HL-60/S4 (cell line): ENCODE measurements around the gene KRT8.
"Not testable (repeated sequence)": the region's sequence is repeated elsewhere in the genome, so short reads cannot be mapped to it uniquely, and the experiment has no call there.

Source experiments
- in situ Hi-C: fragments of 300-500 bp; cut with MboI; formaldehyde crosslinking; loops from 2 replicates; pipeline ENCODE4 v1.14.3; 2022; ENCODE audit warnings: low sequenced_read_pairs

KRT8 gene

DNA sequence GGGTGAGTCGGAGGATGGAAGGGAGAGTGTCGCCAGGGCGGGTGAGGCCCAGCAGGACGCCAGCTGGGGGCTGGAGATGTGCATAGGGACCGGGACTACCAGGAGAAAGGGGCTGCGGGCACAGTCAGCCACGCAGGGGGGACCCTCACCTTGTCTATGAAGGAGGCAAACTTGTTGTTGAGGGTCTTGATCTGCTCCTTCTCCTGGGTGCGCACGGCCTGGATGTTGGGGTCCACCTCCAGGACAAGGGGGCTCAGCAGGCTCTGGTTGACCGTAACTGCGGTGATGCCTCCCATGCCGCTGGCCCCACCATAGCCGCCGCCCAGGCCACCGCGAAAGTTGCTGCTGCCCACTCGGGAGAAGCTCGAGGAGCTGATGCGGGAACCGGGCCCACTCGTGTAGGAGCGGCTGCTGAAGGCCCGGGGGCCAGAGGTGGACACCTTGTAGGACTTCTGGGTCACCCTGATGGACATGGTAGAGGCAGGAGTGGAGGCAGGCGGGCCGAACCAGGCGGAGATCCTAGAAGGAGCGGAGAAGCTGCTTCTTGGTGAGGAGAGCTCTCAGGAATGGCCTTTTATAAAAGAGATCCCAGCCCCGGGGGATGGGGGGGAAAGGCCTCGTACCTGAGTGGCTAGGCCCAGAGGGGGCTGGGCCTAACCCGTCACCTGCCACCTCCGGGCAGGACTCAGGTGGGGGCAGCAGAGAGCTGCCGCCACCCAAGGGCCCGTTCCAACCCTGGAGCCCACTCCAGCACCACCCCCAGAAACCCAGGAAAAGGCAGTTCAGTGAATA is at the start of gene KRT8:
KRT8 (minus strand) TSS at position 568 of the 792 bp plus-strand sequence; CDS start at position 473, 95 bp downstream.
- in situ Hi-C loops = not testable (repeated sequence)

DNA sequence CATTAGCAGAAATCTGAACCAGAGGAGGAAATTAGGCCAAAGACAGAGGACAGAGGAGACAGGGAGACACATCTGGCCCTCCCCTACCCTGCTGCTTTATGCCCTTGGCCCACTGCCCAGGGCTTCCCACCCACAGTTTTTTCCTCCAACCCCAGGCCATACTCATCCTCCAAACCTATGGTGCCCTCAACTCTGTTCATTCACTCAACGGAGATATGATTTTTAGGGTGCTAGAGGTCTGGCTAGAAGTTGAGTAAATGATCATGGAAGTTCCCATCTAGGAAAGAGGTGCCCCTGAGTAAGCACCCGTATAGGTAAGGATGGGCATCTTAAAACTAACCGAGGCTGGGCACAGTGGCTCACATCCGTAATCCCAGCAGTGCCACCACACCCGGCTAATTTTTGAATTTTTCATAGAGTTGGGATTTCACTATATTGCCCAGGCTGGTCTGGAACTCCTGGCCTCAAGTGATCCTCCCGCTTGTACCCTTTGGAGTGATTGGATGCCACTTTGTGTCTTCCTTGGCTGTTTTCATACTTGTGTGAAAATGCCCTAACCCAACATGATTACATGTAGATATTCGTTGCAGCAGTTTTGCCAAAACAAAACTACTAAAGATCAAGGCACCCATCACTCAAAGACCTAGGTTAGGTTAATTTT is 48.4 kb upstream of the KRT8 start:
- in situ Hi-C loops = no loop called here

DNA sequence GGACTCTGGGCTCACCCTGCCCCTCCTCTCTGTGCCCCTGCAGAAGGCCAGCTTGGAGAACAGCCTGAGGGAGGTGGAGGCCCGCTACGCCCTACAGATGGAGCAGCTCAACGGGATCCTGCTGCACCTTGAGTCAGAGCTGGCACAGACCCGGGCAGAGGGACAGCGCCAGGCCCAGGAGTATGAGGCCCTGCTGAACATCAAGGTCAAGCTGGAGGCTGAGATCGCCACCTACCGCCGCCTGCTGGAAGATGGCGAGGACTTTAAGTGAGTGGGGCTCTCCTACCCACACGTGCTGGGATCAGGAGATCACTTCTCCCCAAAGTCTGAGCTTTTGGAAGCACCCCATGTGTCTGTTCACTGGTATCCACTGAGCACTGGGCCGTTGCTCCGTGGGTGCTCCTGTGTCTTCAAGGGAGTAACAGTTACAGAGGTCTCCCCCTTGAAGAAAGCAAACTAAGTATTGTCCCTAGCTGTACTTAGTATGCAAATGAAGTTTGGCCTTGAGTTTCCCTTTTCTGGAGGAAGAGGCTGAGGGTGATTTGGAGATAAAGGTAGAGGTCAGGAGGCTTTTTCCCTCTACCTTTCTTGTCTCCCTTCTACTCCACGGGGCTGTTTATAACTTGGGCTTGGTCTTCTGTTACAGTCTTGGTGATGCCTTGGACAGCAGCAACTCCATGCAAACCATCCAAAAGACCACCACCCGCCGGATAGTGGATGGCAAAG is 47.4 kb upstream of the KRT8 start:
- in situ Hi-C loops = no loop called here

DNA sequence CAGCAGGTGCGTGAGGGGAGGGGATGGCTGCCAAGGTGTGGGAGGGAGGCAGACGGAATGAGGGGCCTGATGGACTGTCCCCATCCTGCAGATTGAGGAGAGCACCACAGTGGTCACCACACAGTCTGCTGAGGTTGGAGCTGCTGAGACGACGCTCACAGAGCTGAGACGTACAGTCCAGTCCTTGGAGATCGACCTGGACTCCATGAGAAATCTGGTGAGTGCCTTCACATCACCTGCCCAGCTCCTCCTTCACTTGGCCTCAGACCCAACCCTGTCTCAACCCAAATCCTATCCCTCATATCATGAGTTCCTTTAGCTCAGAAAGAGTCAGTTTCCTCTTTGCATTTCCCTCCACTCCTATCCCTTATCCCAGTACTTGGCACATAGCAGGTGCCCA is 46.8 kb upstream of the KRT8 start:
- in situ Hi-C loops = no loop called here

DNA sequence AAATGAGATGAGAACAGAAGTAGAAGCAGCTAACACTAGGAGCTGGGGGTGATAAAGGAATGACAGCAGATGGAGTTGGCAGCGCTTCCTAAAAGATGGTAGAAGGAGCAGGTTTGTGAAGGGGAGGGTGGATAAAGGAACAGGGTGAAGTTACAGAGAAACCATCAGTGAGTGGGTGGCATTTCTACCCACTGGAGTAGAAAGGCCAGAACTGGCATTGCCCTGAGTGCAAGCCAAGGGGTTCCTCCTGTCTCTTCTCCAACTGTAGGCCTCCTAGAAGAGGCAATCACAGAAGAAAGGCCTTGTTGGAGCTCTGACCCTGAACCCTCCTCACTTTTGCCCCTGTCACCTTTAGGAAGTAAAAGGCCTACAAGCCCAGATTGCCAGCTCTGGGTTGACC is 46.2 kb upstream of the KRT8 start:
- in situ Hi-C loops = no loop called here

DNA sequence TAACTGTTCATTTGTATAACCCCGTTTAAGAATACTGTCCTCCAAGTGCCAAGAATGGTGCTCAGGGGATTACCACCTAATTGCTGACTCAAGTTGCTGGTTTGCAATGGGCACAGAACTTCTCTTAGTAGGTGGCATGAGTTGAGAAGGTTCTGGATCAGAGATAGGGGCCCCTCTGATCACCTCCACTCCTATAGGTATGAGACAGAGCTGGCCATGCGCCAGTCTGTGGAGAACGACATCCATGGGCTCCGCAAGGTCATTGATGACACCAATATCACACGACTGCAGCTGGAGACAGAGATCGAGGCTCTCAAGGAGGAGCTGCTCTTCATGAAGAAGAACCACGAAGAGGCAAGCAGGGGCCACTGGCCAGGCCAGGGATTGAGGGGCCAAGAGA is 45.7 kb upstream of the KRT8 start:
- in situ Hi-C loops = no loop called here

DNA sequence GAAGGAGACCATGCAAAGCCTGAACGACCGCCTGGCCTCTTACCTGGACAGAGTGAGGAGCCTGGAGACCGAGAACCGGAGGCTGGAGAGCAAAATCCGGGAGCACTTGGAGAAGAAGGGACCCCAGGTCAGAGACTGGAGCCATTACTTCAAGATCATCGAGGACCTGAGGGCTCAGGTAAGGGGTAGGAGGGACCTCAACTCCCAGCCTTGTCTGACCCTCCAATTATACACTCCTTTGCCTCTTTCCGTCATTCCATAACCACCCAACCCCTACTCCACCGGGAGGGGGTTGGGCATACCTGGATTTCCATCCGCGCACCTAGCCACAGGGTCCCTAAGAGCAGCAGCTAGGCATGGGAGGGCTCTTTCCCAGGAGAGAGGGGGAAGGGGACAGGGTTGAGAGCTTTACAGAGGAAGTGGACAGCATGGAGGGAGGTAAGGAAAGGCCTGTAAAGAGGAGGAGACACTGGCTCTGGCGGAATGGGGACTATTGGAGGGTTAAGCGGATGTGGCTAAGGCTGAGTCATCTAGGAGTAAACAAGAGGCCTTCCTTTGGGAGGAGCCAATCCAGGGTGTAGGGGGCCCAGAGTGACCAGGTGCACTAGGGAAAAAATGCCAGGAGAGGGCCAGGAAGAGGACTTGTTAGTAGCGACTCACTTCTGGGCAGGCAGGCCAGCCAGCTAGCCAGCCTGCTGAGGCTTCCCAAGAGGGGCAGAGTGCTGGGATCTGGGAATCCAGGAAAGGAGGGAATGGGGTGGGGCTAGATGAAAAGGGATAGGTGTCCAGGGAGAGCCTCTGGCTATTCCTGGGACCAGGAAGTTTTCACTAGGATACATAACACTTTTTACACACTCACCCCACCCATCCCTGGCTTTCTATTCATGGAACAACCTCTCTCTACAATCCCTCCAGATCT is 44.8 kb upstream of the KRT8 start:
- in situ Hi-C loops = no loop called here

DNA sequence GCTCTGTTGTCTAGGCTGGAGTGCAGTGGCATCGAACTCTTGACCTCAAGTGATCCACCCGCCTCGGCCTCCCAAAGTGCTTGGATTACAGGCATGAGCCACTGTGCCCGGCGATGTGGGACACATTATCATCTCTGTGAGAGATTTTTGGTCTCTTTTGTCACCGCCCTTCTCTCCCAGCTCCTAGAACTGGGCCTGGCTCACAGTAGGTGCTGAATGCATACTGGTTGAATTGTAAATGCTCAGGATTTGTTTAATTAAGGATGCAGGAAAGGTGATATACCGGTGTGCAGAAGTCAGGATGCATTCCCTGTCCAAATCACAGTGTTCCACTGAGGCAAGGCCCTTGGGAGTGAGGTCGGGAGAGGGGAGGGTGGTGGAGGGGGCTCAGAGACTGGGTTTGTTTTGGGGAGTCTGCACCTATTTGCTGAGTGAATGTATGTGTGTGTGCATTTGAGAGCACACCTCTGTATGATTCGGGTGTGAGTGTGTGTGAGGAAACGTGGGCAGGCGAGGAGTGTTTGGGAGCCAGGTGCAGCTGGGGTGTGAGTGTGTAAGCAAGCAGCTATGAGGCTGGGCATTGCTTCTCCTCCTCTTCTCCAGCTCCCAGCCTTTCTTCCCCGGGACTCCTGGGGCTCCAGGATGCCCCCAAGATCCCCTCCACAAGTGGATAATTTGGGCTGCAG is 43.0 kb upstream of the KRT8 start:
- in situ Hi-C loops = no loop called here

DNA sequence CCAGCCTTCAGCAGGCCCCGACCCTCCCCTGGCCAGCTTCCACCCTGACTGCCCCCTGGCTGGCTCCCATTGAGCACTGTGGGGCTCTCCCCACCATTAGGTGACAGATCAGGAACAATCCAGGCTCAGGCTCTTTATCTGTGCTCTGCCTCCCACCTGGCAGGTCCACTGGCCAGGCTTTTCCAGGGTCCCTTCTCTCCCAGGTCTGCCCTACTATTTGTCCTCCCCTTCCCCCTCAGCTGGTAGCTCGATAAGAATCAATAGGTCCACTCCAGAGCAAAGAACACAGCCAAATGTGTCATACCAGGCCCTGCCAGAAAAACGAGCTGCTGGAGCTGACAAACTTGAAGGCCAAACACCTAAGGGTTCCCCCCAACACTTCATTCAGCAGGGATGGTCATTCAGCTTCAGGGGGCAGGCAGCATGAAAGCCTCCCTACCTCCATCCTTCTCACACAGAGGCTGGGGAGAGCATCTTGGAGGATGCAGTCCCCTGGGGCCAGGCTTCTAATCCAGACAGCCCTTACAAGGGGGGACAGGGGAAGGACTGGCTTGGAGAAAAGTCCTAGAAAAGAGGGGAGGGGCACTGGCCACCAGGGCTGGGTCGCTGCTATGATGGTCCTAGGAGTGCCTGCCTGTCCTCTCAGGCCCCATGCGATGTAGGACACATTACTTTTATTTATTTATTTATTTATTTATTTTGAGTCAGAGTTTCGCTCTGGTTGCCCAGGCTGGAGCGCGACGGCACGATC is 42.1 kb upstream of the KRT8 start:
- in situ Hi-C loops = no loop called here

DNA sequence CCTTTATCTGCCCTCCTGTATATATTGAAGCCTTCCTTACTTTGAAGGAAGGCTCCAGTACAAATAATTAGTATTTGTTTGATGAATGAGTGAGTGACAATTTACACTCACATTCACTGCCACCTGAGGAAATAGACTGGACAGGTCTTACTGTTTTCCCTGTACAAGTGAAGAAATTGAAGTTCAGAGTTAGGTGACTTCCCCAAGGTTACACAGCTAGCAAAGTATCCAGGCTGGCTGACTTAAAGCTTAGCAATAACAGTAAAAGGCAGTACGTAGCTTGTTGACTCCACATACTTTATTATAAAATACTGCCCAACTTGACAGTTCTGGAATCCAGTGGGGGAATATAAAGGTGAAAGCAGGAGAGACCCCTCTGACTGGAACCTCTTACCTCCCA is 41.5 kb upstream of the KRT8 start:
- in situ Hi-C loops = no loop called here

DNA sequence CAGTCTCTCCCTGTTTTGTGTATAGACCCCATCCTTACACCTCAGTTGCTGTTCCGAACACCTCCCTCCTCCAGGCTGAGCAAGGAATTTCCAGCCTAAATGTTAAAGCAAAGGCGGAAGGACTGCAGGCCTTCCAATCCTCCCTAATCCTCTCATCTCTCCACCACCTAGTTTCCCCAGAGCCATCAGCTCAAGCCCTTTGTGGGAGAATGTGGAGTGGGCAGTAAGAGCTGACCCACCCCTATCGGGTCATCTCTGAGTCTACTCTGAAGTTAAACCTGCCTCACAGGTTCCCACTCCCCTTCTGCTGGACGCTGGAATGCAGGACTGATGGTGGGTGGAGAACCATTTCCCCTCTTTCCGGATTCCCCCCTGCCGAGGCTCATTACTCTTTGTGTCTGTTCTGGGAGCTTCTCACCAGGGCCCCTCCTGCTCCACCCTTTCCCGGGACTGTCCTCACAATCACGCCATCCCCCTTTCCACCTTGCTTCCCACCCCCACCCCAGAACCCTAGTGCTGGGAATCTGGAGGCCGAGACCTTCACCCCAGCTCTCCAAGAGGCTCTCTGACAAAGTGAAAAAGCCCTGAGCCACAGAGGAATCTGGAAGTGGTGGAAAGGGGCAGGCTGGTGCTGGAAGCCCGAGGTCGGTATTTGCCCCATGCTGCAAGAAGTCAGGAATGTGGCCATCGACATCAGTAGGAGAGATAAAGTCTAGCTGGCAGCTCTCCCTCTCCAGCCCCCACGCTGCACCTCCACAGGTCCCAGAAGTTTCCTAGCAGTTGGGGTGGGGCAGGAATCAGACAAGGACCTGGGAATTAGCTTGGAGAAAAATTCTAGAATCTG is 40.7 kb upstream of the KRT8 start:
- in situ Hi-C loops = no loop called here

DNA sequence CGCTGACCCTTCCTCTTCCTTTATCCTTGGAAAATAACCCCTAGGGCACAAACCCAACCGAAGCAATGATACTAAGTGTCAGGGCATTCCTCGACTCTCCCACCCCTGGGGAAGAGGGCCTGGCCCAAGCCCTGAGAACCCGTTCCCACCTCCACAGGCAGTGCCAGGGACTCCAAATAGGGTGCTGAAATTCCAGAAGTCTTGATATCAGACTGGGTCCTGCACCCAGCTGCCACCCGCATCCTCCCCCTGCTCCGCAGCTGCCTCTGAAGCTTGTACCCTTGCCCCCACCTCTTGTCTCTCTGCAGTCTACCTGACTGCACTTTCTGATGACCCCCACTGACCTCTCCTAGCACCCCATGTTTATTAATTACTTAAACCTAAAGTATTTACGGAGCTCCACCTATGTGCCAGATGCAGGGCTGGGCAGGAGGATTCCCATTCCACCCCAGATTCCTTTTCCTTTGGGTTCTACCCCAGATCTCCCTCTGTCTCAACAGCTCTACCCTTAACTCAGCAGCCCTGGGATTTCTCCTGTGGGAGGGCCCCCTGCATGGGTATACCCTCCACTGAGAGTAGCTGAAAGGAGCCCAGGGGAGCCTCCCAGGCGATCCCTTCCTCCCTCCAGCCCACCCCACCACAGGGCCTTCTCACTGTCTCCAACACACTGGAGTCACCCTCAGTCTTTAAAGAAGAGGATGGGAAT is 40.0 kb upstream of the KRT8 start:
- in situ Hi-C loops = no loop called here

DNA sequence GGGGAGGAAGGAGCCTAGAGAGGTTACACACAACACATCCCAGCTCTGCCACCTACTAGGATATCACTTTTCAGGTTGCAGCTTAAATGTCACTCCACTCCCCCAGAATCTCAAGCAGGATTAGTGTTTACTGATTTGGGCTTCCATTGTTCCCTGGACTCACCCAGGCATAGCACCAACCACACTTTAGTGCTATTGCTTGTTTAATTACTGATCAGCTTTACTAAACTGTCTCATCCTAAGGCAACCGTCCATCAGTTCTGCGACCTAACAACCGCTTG is 38.0 kb upstream of the KRT8 start:
- in situ Hi-C loops = no loop called here

DNA sequence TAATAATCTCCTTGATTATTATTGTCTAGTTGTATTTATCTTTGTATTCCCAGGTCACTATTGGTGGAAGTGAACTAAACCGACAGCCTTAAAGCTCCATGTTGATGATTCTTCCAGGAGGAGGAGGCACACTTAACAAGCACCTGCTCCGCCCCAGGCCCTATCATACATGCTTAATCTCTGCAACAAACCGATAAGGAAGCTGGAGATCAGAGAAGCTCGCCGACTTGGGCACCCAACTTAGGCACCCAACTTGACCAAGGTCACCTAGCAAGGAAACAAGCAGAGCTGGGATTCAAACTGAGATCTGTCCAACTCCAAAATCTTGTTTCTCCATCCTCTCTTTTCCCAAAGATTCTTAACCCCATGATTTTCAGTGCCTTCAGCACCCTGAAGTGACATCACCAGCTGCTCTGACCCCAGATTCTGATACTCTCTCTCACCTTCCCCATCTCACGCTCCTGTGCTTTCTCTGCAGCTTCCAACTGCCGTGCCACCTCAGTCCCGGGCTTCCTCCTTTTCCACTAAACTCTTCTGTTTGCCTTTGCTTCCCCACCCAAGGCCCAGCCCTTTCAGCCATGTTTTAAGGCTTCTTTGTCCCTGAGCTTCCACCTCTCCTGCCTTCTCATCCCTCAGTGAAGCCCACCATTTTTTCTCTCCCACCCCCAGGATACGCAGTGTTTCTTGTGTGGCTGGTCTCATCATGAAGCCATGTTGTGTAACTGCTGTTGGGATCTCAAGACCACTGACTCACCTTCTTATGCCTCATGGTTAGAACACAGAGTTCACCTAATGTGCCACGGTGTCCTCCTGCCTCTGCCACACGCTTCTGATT is 37.4 kb upstream of the KRT8 start:
- in situ Hi-C loops = no loop called here

DNA sequence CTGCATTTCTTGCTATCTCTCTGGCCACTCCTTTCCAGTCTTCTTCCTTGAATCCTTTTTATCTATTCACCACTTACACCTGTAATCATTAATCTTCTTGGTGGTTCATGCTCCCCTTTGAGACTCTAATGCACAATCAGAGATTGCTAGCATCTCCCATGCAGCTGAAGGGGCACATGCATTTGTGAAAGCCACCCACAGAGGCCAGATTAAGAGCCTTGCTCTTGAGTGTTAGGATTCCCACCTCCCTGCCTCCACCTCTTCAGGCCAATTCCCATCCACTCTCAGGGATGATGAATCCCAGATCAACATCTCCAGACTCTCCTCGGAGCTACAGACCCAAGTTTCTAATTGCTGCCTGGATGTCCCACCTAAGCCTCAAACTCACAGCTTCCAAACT is 24.7 kb upstream of the KRT8 start:
- in situ Hi-C loops = no loop called here

DNA sequence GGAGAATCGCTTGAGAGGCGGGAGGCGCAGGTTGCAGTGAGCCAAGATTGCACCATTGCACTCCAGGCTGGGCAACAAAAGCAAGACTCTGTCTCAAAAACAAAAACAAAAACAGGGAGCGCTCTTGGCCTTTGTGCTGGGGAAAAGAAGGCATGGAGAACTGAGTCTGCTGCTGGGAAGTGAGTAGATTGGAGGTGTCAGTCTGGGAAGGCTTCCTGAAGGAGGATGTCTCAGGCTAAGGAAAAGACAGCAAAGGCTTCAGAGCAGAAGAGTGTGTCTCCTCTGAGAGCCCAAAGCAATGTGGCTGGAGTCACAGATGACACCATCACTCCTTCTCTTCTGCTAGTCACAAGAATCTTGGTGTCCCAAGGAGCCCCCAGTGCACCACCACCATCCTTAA is 23.1 kb upstream of the KRT8 start:
- in situ Hi-C loops = no loop called here

DNA sequence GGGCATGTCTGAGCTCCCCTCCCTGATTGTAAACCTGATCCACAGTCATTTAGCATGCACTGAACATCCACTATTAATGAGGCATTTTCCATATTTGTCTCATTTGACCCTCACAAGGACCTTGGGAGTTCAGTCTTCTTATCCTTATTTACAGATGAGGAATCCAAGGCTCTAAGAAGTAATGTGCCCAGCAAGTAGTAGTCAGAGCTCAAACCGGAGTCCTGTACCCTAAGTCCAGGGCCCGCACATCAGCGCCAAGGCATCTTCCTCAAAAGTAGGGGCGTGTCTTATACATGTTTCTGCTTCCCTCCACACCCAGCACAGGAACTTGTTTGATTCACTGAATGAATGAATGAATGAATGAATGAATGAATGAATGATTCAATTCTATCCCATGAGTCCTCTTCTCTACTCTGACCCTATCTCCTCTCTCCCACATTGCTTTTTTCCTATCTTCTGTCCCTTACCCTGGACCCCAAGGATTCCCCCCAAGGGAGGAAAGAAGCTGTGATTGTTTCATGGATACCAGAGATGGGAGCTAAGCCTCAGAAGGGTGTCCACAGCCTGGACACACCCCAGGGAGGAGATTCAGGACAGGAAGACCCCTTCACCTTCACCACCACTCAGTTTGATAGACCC is 21.8 kb upstream of the KRT8 start:
- in situ Hi-C loops = no loop called here
